Measurements from ENCODE around the gene TGIF1. TPM values are rescaled to one million over a fixed set of nuclear protein-coding genes. Genes with fewer than 3 reads are reported as not detected.

Gene TGIF1
- total and polyA plus RNA-seq, 10 of the 15 experiments (the other 5 are each of a cell fraction or from before 2014, with no cell fraction given) = 1.8 to 8.5 (median 6.4) TPM

- H4K20me1 ChIP-seq (ENCODE audit: control insufficient read depth, insufficient read depth) = no peaks in the 10 kb centered on the region
- no peak overlapping the region for H3K4me3 ChIP-seq
- WGBS (ENCODE audit: insufficient coverage, insufficient replicate concordance, low lambda C conversion rate, missing lambda C conversion rate) = 92% methylated on average over 2 of the region's 2 CpGs
- CTCF ChIA-PET = interaction anchor here (1.4 to 2.1 kb wide), 6 partner anchors 11 to 102 kb away, joined by 3 to 8 read pairs (median 6); no protein-coding TSS in a partner anchor
- TF ChIP-seq NFYB (IDR thresholded peaks at IDR 0.05; ENCODE audit: insufficient read depth, low read depth, low read length) (no peak), E2F4 (IDR thresholded peaks at IDR 0.05; ENCODE audit: low read depth, low read length) (no peak)
- POLR2A ChIA-PET = no interaction called here
- H2AFZ ChIP-seq (ENCODE audit: control insufficient read depth, low read depth, low read length) = no peak overlapping the region
- intact Hi-C loops (cut with micrococcal nuclease; ENCODE audit: unreplicated experiment) (no loop called here), in situ Hi-C loops (cut with MboI) (no loop called here)
- no peaks in the 10 kb centered on the region for H3K4me1 ChIP-seq (ENCODE audit: control insufficient read depth, insufficient read depth, low read length)
- RAD21 ChIA-PET (ENCODE audit: unreplicated experiment) = interaction anchor here (1.5 to 3.3 kb wide), 2 partner anchors 34 to 93 kb away, joined by 3 to 18 read pairs; no protein-coding TSS in a partner anchor
- no peaks in the 10 kb centered on the region for H3K79me2 ChIP-seq (ENCODE audit: control insufficient read depth, insufficient read depth, low read length)
- H3K9me3 ChIP-seq (replicated peaks; ENCODE audit: control insufficient read depth, insufficient read depth, low read length) = no peaks in the 10 kb centered on the region
- no TSS peak for BruUV-seq (replicated peaks)
- no peak overlapping the region for H3K9ac ChIP-seq (ENCODE audit: control insufficient read depth, insufficient read depth, low read length)
- FAIRE-seq = no peak
- H3K27ac ChIP-seq (ENCODE audit: control insufficient read depth, insufficient read depth) = no peak overlapping the region
- no peak for DNase-seq (ENCODE audit: low read depth, low spot score)
- no peak for ATAC-seq
- H3K36me3 ChIP-seq (ENCODE audit: control insufficient read depth in 2 of 2, insufficient read depth in 2 of 2, low read length in 1 of 2) = no peaks in the 10 kb centered on the region
- no peak overlapping the region for H3K4me2 ChIP-seq (ENCODE audit: control insufficient read depth, insufficient read depth)
- SMC1A ChIA-PET (ENCODE audit: uncharacterized antibody, unreplicated experiment) = interaction anchor here (0.7 to 3.1 kb wide), 7 partner anchors 15 to 215 kb away, joined by 3 to 25 read pairs (median 8); no protein-coding TSS in a partner anchor
- H3K27me3 ChIP-seq (replicated peaks in 1 of 2; ENCODE audit: control insufficient read depth in 2 of 2, insufficient read depth in 2 of 2, low read length in 1 of 2) = no peaks in the 10 kb centered on the region; a peak in 1 of 4 replicates
Measured at GRCh38 chr18:3492721-3493120, 42.7 kb downstream of the TGIF1 start.

GRCh38 chr18:3493501-3494244, 43.7 kb downstream of the TGIF1 start:
- DNase-seq (ENCODE audit: low read depth, low spot score) = no peak
- POLR2A ChIA-PET = interaction anchor here (1.0 kb wide), 1 partner anchor 9 kb away, joined by 3 read pairs; no protein-coding TSS in a partner anchor
- H3K4me1 ChIP-seq (ENCODE audit: control insufficient read depth, insufficient read depth, low read length) = no peaks in the 10 kb centered on the region
- FAIRE-seq = peak; percentile 31
- peak overlapping the region; percentile 20; the same call in 1 of the 2 replicates for H3K4me3 ChIP-seq
- no peak overlapping the region for H3K27ac ChIP-seq (ENCODE audit: control insufficient read depth, insufficient read depth)
- H3K36me3 ChIP-seq (ENCODE audit: control insufficient read depth in 2 of 2, insufficient read depth in 2 of 2, low read length in 1 of 2) = no peaks in the 10 kb centered on the region
- BruUV-seq (replicated peaks) = no TSS peak
- intact Hi-C loops (cut with micrococcal nuclease; ENCODE audit: unreplicated experiment) = no loop called here
- peak overlapping the region; percentile 28; the same call in 1 of the 2 replicates for H2AFZ ChIP-seq (ENCODE audit: control insufficient read depth, low read depth, low read length)
- no peaks in the 10 kb centered on the region for H3K9me3 ChIP-seq (replicated peaks; ENCODE audit: control insufficient read depth, insufficient read depth, low read length)
- in situ Hi-C loops (cut with MboI) = no loop called here
- CTCF ChIA-PET = interaction anchor here (0.7 to 2.1 kb wide), 10 partner anchors 12 to 1210 kb away, joined by 3 to 8 read pairs (median 4); no protein-coding TSS in a partner anchor
- SMC1A ChIA-PET (ENCODE audit: uncharacterized antibody, unreplicated experiment) = interaction anchor here (0.6 to 3.1 kb wide), 18 partner anchors 9 to 1803 kb away, joined by 3 to 25 read pairs (median 4); no protein-coding TSS in a partner anchor
- no peak overlapping the region for H3K9ac ChIP-seq (ENCODE audit: control insufficient read depth, insufficient read depth, low read length)
- RAD21 ChIA-PET (ENCODE audit: unreplicated experiment) = interaction anchor here (0.8 to 3.3 kb wide), 7 partner anchors 20 to 173 kb away, joined by 3 to 18 read pairs (median 3); no protein-coding TSS in a partner anchor
- 23% methylated on average over 9 of the region's 9 CpGs for WGBS (ENCODE audit: insufficient coverage, insufficient replicate concordance, low lambda C conversion rate, missing lambda C conversion rate)
- peak overlapping the region; percentile 53 for H3K4me2 ChIP-seq (ENCODE audit: control insufficient read depth, insufficient read depth)
- no peaks in the 10 kb centered on the region for H3K79me2 ChIP-seq (ENCODE audit: control insufficient read depth, insufficient read depth, low read length)
- peak; percentile 22 for ATAC-seq
- H3K27me3 ChIP-seq (replicated peaks in 1 of 2; ENCODE audit: control insufficient read depth in 2 of 2, insufficient read depth in 2 of 2, low read length in 1 of 2) = peaks cover 0 to 4% of the 10 kb centered on the region in 2 experiments; a peak in 2 of 4 replicates
- no peaks in the 10 kb centered on the region for H4K20me1 ChIP-seq (ENCODE audit: control insufficient read depth, insufficient read depth)
- TF ChIP-seq ZBTB40 (IDR thresholded peaks at IDR 0.05; ENCODE audit: borderline replicate concordance) = no peak
- no peak for TF ChIP-seq PAX5 (IDR thresholded peaks at IDR 0.05; ENCODE audit: borderline replicate concordance, low read depth, low read length)
- TF ChIP-seq MLLT1 (IDR thresholded peaks at IDR 0.05) = no peak
- TF ChIP-seq ZNF622 (IDR thresholded peaks at IDR 0.05) = no peak
- peak; percentile 25 to 46; a peak in 1 of 4 replicates for TF ChIP-seq IKZF2 (IDR thresholded peaks at IDR 0.05)

Measured in GM12878 (cell line).